DMS79 treated with DMSO at 0.1 percent for 48 hours (cell line): ENCODE results near the gene PRPF31.
A peak's percentile ranks its signal among the peaks of the same experiment; 100 is the strongest.

Source experiments
- DNase-seq: peaks from one replicate; lab custom pipeline; 2025; lab: John Stamatoyannopoulos, UW

The PRPF31 gene

GRCh38 chr19:54108496-54108895 is 7.1 kb upstream of the PRPF31 start:
- DNase-seq: no peak

GRCh38 chr19:54109651-54110050 is 5.9 kb upstream of the PRPF31 start:
- no peak for DNase-seq

DNA sequence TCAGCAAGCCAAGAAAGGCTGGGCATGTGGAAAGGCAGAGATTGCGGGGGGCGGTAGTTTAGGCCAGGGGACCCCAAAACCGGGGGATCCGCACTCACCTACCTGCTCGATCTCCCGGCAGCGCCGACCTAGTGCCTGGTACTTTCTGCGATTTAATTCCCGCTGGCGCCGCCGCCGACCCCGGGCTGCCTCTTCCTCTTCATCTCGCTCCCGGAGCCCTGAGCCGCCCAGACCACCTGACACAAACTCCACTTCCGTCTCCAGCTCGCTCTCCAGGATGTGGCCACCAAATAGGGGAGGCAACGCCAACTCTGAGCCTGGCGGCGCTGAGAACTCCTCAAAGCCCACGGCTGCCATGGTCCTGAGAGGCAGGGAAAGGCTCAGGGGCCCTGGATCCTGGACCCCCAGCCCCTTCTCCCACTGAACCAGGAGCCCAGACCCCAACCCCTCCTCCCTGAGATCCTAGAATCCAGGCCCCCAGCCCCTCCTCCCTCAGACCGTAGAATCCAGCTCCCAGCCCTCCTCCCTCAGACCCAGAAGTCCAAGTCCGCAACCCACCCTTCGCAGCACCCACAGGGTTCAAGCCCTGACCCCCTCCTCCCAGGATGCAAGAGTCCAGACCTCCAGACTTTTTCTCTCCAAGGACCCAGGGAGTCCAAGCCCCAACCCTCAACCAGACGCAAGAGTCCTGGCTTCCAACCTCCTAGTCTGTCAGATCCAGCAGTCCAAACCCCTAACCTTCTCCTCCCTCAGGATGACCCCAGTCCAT is 1.0 kb upstream of the PRPF31 start:
- peak; percentile 10 for DNase-seq

- DNase-seq: no peak
These were observed 5.7 kb downstream of the PRPF31 start for GRCh38 chr19:54121259-54121658.

GRCh38 chr19:54123682-54124081 is 8.1 kb downstream of the PRPF31 start:
- DNase-seq: no peak

- no peak for DNase-seq
These were observed 8.8 kb downstream of the PRPF31 start for GRCh38 chr19:54124393-54124792.

GRCh38 chr19:54125713-54126112 is 10.2 kb downstream of the PRPF31 start:
- no peak for DNase-seq

- no peak for DNase-seq
These were observed 12.3 kb downstream of the PRPF31 start for GRCh38 chr19:54127688-54128440.

- DNase-seq: no peak
These were observed 12.8 kb downstream of the PRPF31 start for GRCh38 chr19:54128441-54128725.

- no peak for DNase-seq
These were observed 13.5 kb downstream of the PRPF31 start for GRCh38 chr19:54128796-54129616.

DNA sequence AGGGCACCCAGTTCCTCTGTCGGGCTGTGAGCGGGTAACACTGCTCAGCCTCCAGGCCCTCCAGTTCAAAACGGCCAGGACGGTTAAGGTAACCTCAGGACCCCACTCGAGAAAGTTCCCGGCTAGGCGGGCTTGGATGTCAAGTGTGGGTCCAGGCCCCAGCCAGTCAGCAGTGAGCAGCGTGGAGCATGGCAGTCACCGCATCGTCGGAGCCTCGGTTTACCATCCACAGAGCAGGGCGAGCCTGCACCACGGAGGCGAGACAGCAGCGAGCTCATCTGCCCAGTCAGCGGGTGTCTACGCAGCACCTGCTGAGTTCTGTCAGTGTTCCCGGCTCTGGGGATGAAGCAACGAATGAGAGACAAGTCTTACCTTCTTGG is 14.1 kb downstream of the PRPF31 start:
- no peak for DNase-seq

DNA sequence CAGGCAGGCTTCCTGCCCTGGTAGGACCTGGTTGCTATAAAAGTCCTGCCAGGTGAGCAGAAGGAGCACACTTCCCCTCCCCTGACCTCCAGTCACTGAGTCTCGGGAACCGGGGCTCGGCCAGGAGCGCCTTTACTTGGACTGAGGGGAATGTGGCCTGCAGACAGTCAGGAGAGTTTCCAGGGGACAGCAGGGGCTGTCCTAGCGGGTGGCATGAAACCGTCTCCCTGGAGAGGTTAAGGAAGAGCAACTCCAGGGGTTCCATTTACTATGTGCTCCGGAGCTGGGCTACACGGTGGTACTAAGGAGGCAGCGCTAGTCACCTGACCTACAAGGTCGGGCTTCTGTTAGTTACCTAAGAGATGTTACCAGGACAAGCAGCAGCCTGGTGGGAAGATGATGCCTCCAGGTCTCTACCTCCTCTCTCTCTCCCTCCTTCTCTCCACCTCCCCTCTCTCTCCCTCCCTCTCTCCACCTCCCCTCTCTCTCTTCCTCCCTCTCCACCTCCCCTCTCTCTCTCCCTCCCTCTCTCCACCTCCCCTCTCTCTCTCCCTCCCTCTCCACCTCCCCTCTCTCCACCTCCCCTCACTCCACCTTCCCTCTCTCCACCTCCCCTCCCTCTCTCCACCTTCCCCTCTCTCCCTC is 17.9 kb downstream of the PRPF31 start:
- peak; percentile 15 for DNase-seq

- no peak for DNase-seq
These were observed 18.5 kb downstream of the PRPF31 start for GRCh38 chr19:54133957-54134590.

- peak; percentile 43 for DNase-seq
These were observed 20.7 kb downstream of the PRPF31 start for GRCh38 chr19:54136086-54136863.

DNA sequence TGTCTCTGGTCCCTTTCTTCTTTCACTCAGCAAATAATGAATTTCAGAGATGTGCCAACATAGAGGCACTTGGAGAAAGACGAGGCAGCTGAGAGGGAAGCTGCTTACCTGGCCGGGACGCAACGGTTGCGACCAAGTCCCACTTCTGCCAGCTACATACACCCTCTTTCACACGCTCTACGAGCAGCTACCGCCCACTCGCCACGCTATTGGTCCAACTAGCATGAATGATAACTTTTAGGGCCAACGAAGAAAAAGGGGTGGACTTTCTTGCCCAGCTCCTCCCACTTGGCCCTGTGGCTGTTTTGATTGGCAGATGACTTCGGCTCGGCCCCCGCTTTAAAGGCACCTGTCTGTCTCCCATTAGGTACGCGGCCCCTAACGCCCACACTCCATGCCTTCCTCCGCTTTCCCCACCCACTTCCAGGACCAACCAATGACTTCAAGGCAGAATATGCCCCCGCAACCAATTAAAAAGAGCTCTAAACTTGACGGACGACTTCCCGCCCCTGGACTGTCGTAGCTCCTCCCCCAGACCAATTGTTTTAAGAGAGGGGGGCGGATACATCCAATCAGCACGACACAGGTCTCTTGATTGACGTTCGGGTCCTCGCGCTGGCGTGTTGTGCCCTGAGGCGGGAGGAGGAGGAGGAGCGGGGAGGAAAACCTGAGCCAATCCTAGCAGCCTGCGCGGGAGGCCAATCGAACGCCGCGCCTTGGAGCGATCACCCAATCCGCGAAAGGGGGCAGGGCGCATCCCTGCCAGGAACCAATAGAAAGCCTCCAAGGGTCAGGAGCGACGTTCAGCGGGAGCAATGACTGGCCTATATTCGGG is 21.5 kb downstream of the PRPF31 start:
- DNase-seq: peak; percentile 100

GRCh38 chr19:54137699-54138488 is 22.3 kb downstream of the PRPF31 start, which contains the start of gene CNOT3:
TSS of gene CNOT3 (plus strand) at chr19:54137762. CDS start at chr19:54142979, 5,217 bp downstream.
- no peak for DNase-seq

- DNase-seq: no peak
These were observed 23.1 kb downstream of the PRPF31 start for GRCh38 chr19:54138489-54139256.

GRCh38 chr19:54141356-54141755 is 25.8 kb downstream of the PRPF31 start:
- no peak for DNase-seq
